ENCODE data around the gene TOMM40.
A peak's percentile ranks its signal among the peaks of the same experiment; 100 is the strongest.
"Not testable (repeated sequence)": the region's sequence is repeated elsewhere in the genome, so short reads cannot be mapped to it uniquely, and the experiment has no call there.

Gene TOMM40

GRCh38 chr19:44872661-44873060 lies 18.4 kb upstream of the TOMM40 start:
- no peak for DNase-seq

- no peak for DNase-seq
Observed at GRCh38 chr19:44874317-44874716, 16.7 kb upstream of the TOMM40 start.

GRCh38 chr19:44875666-44876451 lies 15.2 kb upstream of the TOMM40 start:
- no peak for DNase-seq

DNA sequence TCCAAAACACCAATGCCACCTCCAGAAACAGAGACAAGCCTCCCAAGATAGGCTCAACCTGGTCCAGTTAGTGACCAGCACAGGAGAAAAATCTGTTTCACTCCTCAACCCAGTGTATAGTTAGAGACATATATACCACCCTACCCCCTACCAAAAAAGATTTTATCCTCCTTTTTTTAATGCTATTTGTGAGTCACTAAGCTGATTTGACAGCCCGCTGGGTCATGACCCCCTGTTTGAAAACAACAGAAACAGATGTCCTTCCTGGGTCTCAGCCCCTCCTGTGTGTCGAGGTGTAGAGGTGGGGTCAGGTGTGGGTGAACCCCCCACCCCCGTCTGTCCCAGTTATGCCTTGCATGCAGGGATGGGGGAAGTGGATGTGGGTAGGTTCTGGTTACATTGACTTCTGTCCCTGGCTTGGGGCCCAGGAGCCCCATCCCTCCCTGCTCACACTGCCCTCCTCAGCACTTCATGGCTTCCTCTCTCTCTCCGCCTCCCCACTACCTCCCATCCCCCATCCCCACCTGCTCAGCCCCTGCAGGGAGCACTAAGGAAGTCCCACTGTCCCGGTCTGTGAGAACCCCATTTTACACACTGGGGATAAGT lies 14.0 kb upstream of the TOMM40 start:
- no peak for DNase-seq

DNA sequence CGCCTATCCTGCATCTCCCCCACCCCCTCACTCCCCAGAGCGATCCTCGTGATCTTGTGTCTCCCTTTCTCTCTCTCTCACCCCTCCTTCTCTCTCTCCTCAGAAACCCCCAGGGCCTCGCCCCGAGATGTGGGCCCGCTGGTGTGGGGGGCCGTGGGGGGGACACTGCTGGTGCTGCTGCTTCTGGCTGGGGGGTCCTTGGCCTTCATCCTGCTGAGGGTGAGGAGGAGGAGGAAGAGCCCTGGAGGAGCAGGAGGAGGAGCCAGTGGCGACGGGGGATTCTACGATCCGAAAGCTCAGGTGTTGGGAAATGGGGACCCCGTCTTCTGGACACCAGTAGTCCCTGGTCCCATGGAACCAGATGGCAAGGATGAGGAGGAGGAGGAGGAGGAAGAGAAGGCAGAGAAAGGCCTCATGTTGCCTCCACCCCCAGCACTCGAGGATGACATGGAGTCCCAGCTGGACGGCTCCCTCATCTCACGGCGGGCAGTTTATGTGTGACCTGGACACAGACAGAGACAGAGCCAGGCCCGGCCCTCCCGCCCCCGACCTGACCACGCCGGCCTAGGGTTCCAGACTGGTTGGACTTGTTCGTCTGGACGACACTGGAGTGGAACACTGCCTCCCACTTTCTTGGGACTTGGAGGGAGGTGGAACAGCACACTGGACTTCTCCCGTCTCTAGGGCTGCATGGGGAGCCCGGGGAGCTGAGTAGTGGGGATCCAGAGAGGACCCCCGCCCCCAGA lies 12.8 kb upstream of the TOMM40 start:
- DNase-seq = no peak

- DNase-seq = no peak
Observed at GRCh38 chr19:44879309-44880065, 11.6 kb upstream of the TOMM40 start.

DNA sequence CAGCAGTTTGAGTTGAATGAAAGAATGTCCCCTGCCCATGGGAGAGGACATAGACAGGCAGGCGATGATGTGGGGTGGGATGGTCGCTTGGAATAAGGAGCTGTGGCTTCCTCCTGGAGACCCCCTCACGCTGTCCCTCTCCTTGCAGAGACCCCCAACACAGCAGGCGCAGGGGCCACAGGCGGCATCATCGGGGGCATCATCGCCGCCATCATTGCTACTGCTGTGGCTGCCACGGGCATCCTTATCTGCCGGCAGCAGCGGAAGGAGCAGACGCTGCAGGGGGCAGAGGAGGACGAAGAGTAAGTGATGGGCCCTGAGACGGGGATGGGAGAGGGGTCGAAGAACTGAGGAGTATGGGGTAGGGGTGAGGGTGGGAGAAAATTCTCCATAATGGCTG lies 9.0 kb upstream of the TOMM40 start:
- DNase-seq = no peak

GRCh38 chr19:44882619-44883397 lies 8.2 kb upstream of the TOMM40 start:
- DNase-seq = not testable (repeated sequence)

DNA sequence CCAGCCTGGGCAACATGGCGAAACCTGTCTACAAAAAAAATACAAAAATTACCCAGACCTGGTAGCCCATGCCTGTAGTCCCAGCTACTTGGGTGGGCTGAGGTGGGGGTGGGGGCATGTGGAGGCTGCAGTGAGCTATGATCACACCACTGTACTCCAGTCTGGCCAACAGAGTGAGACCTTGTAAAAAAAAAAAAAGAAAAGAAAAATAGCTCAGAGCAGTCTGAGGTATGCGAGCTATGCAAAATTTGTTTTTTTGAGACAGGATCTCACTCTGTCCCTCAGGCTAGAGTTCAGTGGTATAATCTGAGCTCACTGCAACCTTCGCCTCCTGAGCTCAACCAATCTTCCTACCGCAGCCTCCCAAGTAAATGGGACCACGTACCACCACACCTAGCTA lies 7.1 kb upstream of the TOMM40 start:
- DNase-seq = no peak

DNA sequence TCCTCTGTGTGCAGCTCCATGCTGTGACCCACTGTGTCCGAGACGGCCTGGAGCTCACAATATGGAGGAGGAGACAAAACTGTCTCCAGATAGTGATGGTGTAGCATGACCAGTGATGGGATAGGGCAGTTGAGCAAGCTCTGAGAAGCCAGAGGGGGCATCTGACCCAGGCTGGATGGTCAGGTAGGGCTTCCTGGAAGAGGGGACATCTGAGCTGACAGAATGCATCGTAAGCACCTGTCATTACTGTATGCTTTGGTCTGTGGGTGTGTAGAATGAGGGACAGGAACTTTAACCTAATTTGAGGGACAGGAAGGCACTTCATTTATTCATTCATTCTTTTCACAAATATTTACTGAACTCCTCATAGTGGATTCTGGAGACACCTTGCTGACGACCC lies 6.5 kb upstream of the TOMM40 start:
- no peak for DNase-seq

DNA sequence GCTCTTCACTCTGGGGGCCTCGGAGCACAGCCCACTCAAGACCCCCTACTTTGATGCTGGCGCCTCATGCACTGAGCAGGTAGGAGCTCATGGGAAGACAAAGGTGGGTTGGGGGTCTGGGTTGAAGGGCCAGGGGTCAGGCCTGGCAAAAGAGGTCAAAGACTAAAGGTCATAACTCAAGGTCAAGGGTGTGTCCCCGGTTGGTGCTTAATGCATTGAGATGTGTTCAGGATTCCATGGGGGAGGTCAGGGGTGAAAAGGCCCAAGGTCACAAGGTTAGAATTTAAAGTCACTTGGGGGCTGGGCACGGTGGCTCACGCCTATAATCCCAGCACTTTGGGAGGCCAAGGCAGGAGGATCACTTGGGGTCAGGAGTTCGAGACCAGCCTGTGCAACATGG lies 4.9 kb upstream of the TOMM40 start:
- no peak for DNase-seq

DNA sequence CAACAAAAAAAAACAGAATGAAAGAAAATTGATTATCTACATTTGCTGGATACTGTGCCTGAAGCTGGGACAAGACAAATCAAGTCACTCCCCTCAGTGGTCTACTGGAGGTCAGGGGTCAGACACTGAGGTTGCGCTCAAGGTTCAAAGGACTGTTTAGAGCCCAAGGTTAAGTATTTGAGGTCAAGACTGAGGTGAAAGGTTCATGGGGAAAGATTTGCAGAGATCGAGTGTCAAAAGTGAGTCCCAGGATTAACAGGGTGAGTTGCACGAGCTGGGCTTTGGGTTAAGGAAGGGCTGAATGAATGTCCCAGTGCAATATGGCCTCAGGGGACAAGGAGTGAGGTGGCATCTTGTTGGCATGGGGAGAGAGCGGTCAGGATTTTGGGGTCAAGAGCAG lies 3.4 kb upstream of the TOMM40 start:
- no peak for DNase-seq

DNA sequence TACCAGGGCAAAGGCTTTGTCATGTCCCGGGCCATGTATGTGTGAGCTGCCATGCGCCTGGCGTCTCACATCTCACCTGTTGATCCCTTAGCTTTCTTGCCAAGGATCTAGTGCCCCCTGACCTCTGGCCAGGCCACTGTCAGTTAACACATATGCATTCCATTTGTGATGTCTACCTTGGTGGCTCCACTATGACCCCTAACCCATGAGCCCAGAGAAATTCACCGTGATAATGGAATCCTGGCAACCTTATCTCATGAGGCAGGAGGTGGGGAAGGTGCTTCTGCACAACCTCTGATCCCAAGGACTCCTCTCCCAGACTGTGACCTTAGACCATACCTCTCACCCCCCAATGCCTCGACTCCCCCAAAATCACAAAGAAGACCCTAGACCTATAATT lies 2.7 kb upstream of the TOMM40 start:
- DNase-seq = not testable (repeated sequence)

GRCh38 chr19:44889830-44890365 lies 1.2 kb upstream of the TOMM40 start:
- DNase-seq = no peak

DNA sequence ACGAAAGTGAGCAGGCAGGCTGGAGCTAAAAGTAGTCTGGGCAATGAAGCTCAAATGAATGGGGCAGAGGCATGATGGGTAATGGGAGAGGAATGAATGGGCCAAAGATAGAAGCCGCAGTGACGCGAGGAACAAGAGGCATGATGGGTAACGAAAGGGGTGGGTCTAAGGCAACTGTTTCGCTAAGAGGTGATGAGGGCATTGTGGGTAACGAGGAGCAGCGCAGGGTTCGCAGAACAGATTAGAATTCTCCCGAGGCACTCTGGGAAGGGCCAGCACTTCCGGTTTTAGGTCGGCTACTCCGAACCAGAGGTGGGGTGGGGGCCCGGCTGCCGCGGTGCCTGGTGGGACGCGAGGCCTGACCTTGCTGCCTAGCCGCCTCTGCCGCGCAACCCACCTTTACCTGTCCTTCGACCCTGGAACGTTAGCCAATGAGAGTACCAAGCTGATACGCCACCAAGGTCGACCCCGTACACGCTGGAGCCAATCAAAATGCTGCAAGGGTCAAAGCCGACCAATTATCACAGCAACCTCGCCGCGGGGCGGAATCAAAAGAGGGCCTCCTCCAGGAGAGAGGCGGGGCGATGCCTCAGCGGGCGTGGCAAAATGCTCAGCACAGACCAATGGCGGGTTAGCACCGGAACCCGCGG lies 563 bp upstream of the TOMM40 start:
- DNase-seq = peak; percentile 100

DNA sequence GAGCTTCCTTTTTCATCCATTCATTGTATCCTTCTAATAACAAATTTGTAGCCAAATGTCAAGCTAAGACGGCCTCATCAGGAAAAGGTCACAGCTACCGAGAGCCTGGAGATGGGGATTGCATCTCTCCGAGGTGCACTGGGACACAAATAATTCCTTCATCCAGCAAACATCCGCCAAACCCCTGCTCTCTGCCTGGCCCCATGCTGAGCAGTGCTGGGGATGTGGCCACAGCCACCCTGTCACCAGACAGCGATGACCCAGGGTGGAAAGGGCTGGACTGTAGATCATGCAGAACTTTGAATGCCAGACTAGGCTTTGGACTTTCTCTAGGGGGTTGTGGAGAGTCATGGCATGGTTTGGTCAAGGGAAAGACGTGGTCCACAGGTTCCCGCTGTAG lies 1.9 kb downstream of the TOMM40 start:
- no peak for DNase-seq

DNA sequence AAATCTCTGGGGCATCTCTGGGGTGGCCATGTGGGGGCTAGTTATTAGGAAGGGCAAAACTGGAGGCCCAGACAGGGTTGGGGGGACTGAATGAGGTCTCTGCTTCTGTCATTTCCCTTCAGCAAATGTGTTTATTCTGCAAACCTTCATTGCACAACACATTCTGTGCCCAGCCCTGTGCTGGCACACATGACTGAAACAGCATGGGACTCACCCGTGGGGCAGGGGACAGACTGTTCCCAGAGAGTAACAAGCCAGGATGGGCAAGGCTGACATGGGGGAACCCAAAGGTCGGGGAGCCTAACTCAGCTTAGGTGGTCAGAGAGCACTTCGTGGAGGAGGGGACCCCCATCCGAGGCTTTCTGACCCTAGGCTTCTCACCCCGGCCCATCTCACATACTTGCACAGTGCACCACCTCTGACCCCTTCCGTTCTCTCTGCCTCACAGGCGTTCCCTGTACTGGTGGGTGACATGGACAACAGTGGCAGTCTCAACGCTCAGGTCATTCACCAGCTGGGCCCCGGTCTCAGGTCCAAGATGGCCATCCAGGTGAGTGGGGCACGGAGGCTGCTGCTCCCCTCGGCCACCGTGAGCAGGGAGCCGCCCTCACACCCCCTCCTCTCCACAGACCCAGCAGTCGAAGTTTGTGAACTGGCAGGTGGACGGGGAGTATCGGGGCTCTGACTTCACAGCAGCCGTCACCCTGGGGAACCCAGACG lies 2.4 kb downstream of the TOMM40 start:
- no peak for DNase-seq

DNA sequence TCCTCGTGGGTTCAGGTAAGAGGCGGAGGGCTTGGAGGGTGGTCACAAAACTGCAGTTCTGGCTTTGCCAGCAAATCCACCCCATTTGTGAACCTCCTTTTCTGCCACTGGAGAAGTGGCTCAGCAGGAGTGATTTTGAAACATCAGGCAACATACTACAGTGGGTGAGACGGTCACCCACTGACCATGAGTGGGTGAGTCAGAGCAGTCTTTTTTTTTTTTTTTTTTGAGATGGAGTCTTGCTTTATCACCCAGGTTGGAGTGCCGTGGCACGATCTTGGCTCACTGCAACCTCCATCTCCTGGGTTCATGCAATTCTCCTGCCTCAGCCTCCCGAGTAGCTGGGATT lies 3.0 kb downstream of the TOMM40 start:
- no peak for DNase-seq

DNA sequence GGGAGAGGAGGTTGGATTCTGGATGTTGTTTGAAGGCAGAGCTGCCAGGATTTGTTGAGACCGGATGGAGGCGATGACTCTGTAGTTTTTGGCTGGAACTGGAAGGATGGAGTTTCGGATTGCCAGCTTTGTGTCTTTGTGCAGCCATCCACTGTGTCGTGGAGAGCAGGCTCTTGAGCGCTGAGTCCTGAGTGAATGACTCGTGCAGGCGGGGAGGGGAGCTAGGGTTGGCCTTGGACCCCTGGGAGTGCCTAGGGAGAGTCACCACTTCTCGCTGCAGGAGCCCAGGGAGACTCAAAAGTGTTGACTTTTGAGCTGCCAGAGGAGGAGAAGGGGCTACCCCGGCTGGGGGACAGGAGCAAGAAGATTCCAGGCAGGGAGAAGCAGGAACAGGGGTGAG lies 3.9 kb downstream of the TOMM40 start:
- no peak for DNase-seq

DNA sequence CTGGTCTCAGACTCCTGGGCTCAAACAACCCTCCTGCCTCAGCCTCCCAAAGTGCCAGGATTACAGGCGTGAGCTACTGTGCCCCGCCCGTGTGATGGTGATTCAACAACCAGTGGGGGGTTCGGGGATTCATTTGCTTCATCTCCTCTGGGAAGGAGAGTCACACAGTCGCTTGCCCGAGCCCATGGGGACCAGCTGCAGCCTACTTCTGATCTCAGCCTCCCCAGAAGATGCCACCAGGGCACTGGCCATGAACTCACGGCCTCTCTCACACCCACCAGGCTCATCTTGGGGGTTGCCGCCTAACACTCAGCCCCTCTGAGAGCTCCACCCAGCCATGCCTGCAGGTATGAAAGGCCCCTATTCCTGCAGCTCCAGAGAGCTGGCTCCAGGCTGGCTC lies 6.8 kb downstream of the TOMM40 start:
- DNase-seq = no peak

Data from effector CD4-positive, alpha-beta T cell (primary cell).